ENCODE results near the gene ATG16L2.
"Not testable (repeated sequence)": the region's sequence is repeated elsewhere in the genome, so short reads cannot be mapped to it uniquely, and the experiment has no call there.

ATG16L2 gene

GRCh38 chr11:72824811-72825505 is 10.7 kb downstream of the ATG16L2 start:
- DNase-seq (ENCODE audit: low spot score) = no peak

- no peak for DNase-seq (ENCODE audit: low spot score)
Observed at GRCh38 chr11:72825661-72826060, 11.4 kb downstream of the ATG16L2 start.

GRCh38 chr11:72826191-72826941 is 12.2 kb downstream of the ATG16L2 start:
- DNase-seq (ENCODE audit: low spot score) = no peak

GRCh38 chr11:72826942-72827480 is 12.8 kb downstream of the ATG16L2 start:
- no peak for DNase-seq (ENCODE audit: low spot score)

GRCh38 chr11:72827656-72828055 is 13.4 kb downstream of the ATG16L2 start:
- not testable (repeated sequence) for DNase-seq (ENCODE audit: low spot score)

GRCh38 chr11:72828081-72828567 is 13.9 kb downstream of the ATG16L2 start:
- no peak for DNase-seq (ENCODE audit: low spot score)

- DNase-seq (ENCODE audit: low spot score) = no peak
Observed at GRCh38 chr11:72828692-72829101, 14.5 kb downstream of the ATG16L2 start.

- DNase-seq (ENCODE audit: low spot score) = no peak
Observed at GRCh38 chr11:72829178-72829577, 15.0 kb downstream of the ATG16L2 start.

- DNase-seq (ENCODE audit: low spot score) = no peak
Observed at GRCh38 chr11:72829884-72830533, 15.8 kb downstream of the ATG16L2 start.

- peak; percentile 88 for DNase-seq (ENCODE audit: low spot score)
Observed at GRCh38 chr11:72831521-72832300, 17.5 kb downstream of the ATG16L2 start.

- peak; percentile 42 for DNase-seq (ENCODE audit: low spot score)
Observed at GRCh38 chr11:72832301-72833082, 18.3 kb downstream of the ATG16L2 start.

- DNase-seq (ENCODE audit: low spot score) = no peak
Observed at GRCh38 chr11:72833083-72833733, 19.0 kb downstream of the ATG16L2 start.

- no peak for DNase-seq (ENCODE audit: low spot score)
Observed at GRCh38 chr11:72833811-72834493, 19.7 kb downstream of the ATG16L2 start.

GRCh38 chr11:72834905-72835304 is 20.7 kb downstream of the ATG16L2 start:
- no peak for DNase-seq (ENCODE audit: low spot score)

- no peak for DNase-seq (ENCODE audit: low spot score)
Observed at GRCh38 chr11:72836111-72836510, 21.9 kb downstream of the ATG16L2 start.

- DNase-seq (ENCODE audit: low spot score) = no peak
Observed at GRCh38 chr11:72838691-72839305, 24.6 kb downstream of the ATG16L2 start.

GRCh38 chr11:72840780-72841179 is 26.6 kb downstream of the ATG16L2 start:
- no peak for DNase-seq (ENCODE audit: low spot score)

- no peak for DNase-seq (ENCODE audit: low spot score)
Observed at GRCh38 chr11:72841397-72841796, 27.2 kb downstream of the ATG16L2 start.

- no peak for DNase-seq (ENCODE audit: low spot score)
Observed at GRCh38 chr11:72842126-72842525, 27.9 kb downstream of the ATG16L2 start.
